HCT116 (cell line): Measurements from ENCODE around the gene CHPT1. TPM values are rescaled to one million over a fixed set of nuclear protein-coding genes. Genes with fewer than 3 reads are reported as not detected.

Experiments used
- ATAC-seq: fragments of 200-7000 bp; cut with Tn5 transposase; 2 replicates; pipeline ENCODE4 v1.9.1; 2020; ENCODE audit warnings: mild to moderate bottlenecking, moderate library complexity
- BruUV-seq: library from RNA; stranded (reverse); fragments of 400-500 nt; replicated peaks from 2 replicates; lab custom pipeline; 2021; lab: Mats Ljungman, UMichigan
- CTCF ChIA-PET: fragments of 300-600 bp; sonication (Branson Sonifier 250); formaldehyde crosslinking; loops from one replicate; lab custom pipeline; 2021; ENCODE audit warnings: antibody characterized with exemption; lab: Charles Lee
- POLR2A ChIA-PET: fragments of 300-600, 350-600 bp; sonication (Branson Sonifier 250); formaldehyde crosslinking; loops from one replicate; lab custom pipeline; 2021; ENCODE audit warnings: antibody characterized with exemption; lab: Charles Lee
- RAD21 ChIA-PET, 2 experiments: fragments of 300-600 bp; sonication (Branson Sonifier 250); formaldehyde crosslinking; loops; one replicate each; lab custom pipeline; 2023; ENCODE audit warnings: low total read pairs in 2 of 2; ENCODE audit not compliant: uncharacterized antibody in 2 of 2, unreplicated experiment in 2 of 2, low non-redundant PET in 1 of 2; lab: Charles Lee
- DNase-seq: peaks from one replicate; pipeline ENCODE4 v3.0.0-alpha.2; 2010; ENCODE audit warnings: low read depth, low spot score
- H2AFZ ChIP-seq: fragments of 200-600 bp; shearing (Covaris generic), sonication (generic); 2 replicates; pipeline ENCODE4 v1.6.1; 2017; ENCODE audit warnings: low read depth, mixed run types, mixed read lengths, antibody characterized with exemption, low read length; ENCODE audit not compliant: poor library complexity, severe bottlenecking
- H3K27ac ChIP-seq: 2 replicates; pipeline ENCODE4 v1.5.1; 2012; ENCODE audit warnings: low read depth, low read length
- H3K27me3 ChIP-seq: fragments of 200-600 bp; sonication (generic); 2 replicates; pipeline ENCODE4 v1.6.1; 2016; ENCODE audit warnings: mixed run types, low read length, mixed read lengths; ENCODE audit not compliant: insufficient read depth
- H3K36me3 ChIP-seq, 2 experiments: fragments of 200-500 bp in 1 of 2; fragments of 200-600 bp in 1 of 2; sonication (Bioruptor generic) in 1 of 2; sonication (generic) in 1 of 2; 2 replicates each; pipeline versions ENCODE4 v1.5.1 to v1.6.1; 2014 to 2016; ENCODE audit warnings: low read length in 2 of 2, inconsistent platforms in 1 of 2, mixed read lengths in 1 of 2, mixed run types in 1 of 2; ENCODE audit not compliant: insufficient read depth in 2 of 2, control insufficient read depth in 1 of 2
- H3K4me1 ChIP-seq, 2 experiments: fragments of 200-600 bp in 1 of 2; sonication (generic) in 1 of 2; 2 replicates each; pipeline versions ENCODE4 v1.5.1 to v1.6.1; 2012 to 2017; ENCODE audit warnings: low read length in 2 of 2, inconsistent platforms in 1 of 2, mild to moderate bottlenecking in 1 of 2, mixed read lengths in 1 of 2, mixed run types in 1 of 2, moderate library complexity in 1 of 2; ENCODE audit not compliant: insufficient read depth in 2 of 2, control insufficient read depth in 1 of 2
- H3K4me2 ChIP-seq: fragments of 200-600 bp; sonication (generic); 2 replicates; pipeline ENCODE4 v1.6.1; 2017; ENCODE audit warnings: mixed run types, low read length, mixed read lengths
- H3K4me3 ChIP-seq, 2 experiments: fragments of 200-600 bp in 1 of 2; sonication (generic) in 1 of 2; replicated peaks in 1 of 2; 2 replicates each; pipeline ENCODE4 v1.5.1; 2011 to 2016; ENCODE audit warnings: low read length in 2 of 2, control low read depth in 1 of 2, low read depth in 1 of 2, mild to moderate bottlenecking in 1 of 2, mixed read lengths in 1 of 2, mixed run types in 1 of 2
- H3K79me2 ChIP-seq: fragments of 200-600 bp; sonication (generic); 2 replicates; pipeline ENCODE4 v1.6.1; 2017; ENCODE audit warnings: mild to moderate bottlenecking, mixed run types, low read length, moderate library complexity, mixed read lengths; ENCODE audit not compliant: insufficient read depth
- H3K9ac ChIP-seq: fragments of 200-600 bp; sonication (generic); 2 replicates; pipeline ENCODE4 v1.6.1; 2016; ENCODE audit warnings: low read length, mixed read lengths
- H3K9me2 ChIP-seq: fragments of 200-600 bp; sonication (generic), shearing (Covaris generic); 2 replicates; pipeline ENCODE4 v1.6.1; 2017; ENCODE audit warnings: mixed run types, mild to moderate bottlenecking, moderate library complexity; ENCODE audit not compliant: insufficient read depth
- H3K9me3 ChIP-seq, 2 experiments: fragments of 200-500 bp in 1 of 2; fragments of 200-600 bp in 1 of 2; sonication (Bioruptor generic) in 1 of 2; sonication (generic) in 1 of 2; 2 replicates each; pipeline ENCODE4 v1.6.1; 2014 to 2017; ENCODE audit warnings: low read length in 2 of 2, mixed read lengths in 2 of 2, inconsistent platforms in 1 of 2, low read depth in 1 of 2, mild to moderate bottlenecking in 1 of 2, mixed run types in 1 of 2, moderate library complexity in 1 of 2; ENCODE audit not compliant: control insufficient read depth in 1 of 2, insufficient read depth in 1 of 2
- H4K20me1 ChIP-seq: fragments of 200-600 bp; sonication (generic), shearing (Covaris generic); 2 replicates; pipeline ENCODE4 v1.6.1; 2017; ENCODE audit warnings: mixed run types, mild to moderate bottlenecking, moderate library complexity; ENCODE audit not compliant: insufficient read depth
- ATF3 ChIP-seq: IDR thresholded peaks from 2 replicates; pipeline ENCODE4 v1.6.1; 2012
- JUND ChIP-seq: IDR thresholded peaks from 2 replicates; pipeline ENCODE4 v1.6.1; 2012
- MAX ChIP-seq: IDR thresholded peaks from 2 replicates; pipeline ENCODE4 v1.6.1; 2012
- POLR2A ChIP-seq: IDR thresholded peaks from 2 replicates; pipeline ENCODE4 v1.7.0; 2011; ENCODE audit warnings: borderline replicate concordance; ENCODE audit not compliant: insufficient read depth, insufficient read length; ENCODE audit errors: extremely low read depth
- POLR2AphosphoS5 ChIP-seq: IDR thresholded peaks from 2 replicates; pipeline ENCODE4 v1.6.1; 2011; ENCODE audit warnings: mild to moderate bottlenecking, low read depth, low read length, moderate library complexity
- REST ChIP-seq: IDR thresholded peaks from 2 replicates; pipeline ENCODE4 v1.6.1; 2012; ENCODE audit warnings: low read depth
- YY1 ChIP-seq: IDR thresholded peaks from 2 replicates; pipeline ENCODE4 v1.6.1; 2011; ENCODE audit warnings: low read length, low read depth, moderate library complexity, mild to moderate bottlenecking; ENCODE audit not compliant: insufficient replicate concordance; ENCODE audit errors: extremely low read depth
- ZFX ChIP-seq: fragments of 450-650 bp; IDR thresholded peaks from 2 replicates; pipeline ENCODE4 v1.6.1; 2017
- intact Hi-C: fragments of 100-400 bp; cut with micrococcal nuclease; formaldehyde crosslinking; loops from 2 replicates; pipeline ENCODE4 v1.10.0; 2022
- total RNA-seq: library from RNA; stranded (reverse); gene quantifications from one replicate; pipeline ENCODE4 v1.2.1, GENCODE V29; 2021; ENCODE audit not compliant: unreplicated experiment

CHPT1 gene
- total RNA-seq, 1 experiment from 2014 or later = 20.1 TPM

- H4K20me1 ChIP-seq = no peaks in the 10 kb centered on the region
- TF ChIP-seq ZFX (no peak), POLR2A (no peak), REST (no peak), POLR2AphosphoS5 (no peak), MAX (no peak), ATF3 (no peak), YY1 (no peak), JUND (no peak)
- ATAC-seq = no peak
- H3K27ac ChIP-seq = no peak overlapping the region
- H3K9ac ChIP-seq = no peak overlapping the region
- H3K9me3 ChIP-seq = no peaks in the 10 kb centered on the region
- H2AFZ ChIP-seq = no peak overlapping the region
- BruUV-seq = no TSS peak
- no peak overlapping the region for H3K4me3 ChIP-seq
- CTCF ChIA-PET = no interaction called here
- no peaks in the 10 kb centered on the region for H3K4me1 ChIP-seq
- H3K27me3 ChIP-seq = no peaks in the 10 kb centered on the region
- no peak overlapping the region for H3K4me2 ChIP-seq
- DNase-seq = no peak
- no peaks in the 10 kb centered on the region for H3K79me2 ChIP-seq
- RAD21 ChIA-PET = no interaction called here
- intact Hi-C loops = no loop called here
- POLR2A ChIA-PET = no interaction called here
- H3K36me3 ChIP-seq = peaks cover 0 to 6% of the 10 kb centered on the region in 2 experiments; a peak in 2 of 4 replicates
- H3K9me2 ChIP-seq = no peaks in the 10 kb centered on the region
Measured at GRCh38 chr12:101743724-101744472, 46.5 kb downstream of the CHPT1 start.
